ENCODE results near the gene GET3. TPM values are rescaled to one million over a fixed set of nuclear protein-coding genes. Genes with fewer than 3 reads are reported as not detected.

The GET3 gene
- polyA plus RNA-seq, 2 of the 4 experiments (the other 2 are of a cell fraction), result 87.0 to 91.7 TPM

DNA sequence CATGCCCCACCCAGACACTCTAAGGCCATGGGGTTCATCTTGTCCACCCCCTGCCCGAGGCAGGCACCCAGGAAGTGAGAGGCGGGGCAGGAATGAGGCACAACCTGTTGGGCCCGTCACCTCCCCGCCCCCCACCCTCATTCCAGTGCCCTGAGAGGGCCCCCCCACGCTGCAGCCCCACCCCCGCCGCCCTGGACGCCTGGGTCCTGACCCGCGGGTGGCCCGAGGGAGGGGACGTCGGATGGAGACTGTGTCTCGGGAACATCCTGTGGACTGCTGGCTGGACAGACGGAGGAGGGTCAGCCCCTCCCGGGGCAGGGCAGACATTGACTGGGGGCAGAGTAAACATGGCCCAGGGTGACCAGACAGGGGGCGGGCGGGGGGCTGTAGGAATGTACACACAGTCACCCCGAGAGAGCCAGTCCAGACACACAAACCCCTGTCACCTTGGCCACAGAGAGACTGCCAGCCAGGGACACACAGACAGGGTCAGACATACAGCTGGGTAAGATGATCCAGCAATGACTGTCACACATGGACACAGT is 46.6 kb downstream of the GET3 start:
- ChIA-PET CTCF (interaction anchor here (0.6 to 29.7 kb wide), 4 partner anchors 8 to 1839 kb away, joined by 3 to 725 read pairs (median 14); partner anchors contain the start of genes BEST2, GET3, JUNB and TRIR), POLR2A (interaction anchor here (2.0 kb wide), 1 partner anchor 8 kb away, joined by 27 read pairs; the partner anchor contains the start of gene JUNB)
- H3K4me1 ChIP-seq, result peaks cover 82% of the 10 kb centered on the region
- DNase-seq (ENCODE audit: low read depth in 1 of 2, low spot score in 1 of 2) (peak in 1 of 2 experiments; percentile 87), ATAC-seq (peak; percentile 15 to 45), FAIRE-seq (no peak)
- H3K4me3 ChIP-seq, result peak overlapping the region; percentile 44; the same call in 2 of the 3 replicates
- peak overlapping the region; percentile 99 for H3K4me2 ChIP-seq
- TF ChIP-seq EP300 (IDR thresholded peaks at IDR 0.05), result peak; percentile 89 to 96
- TF ChIP-seq SMC3 (IDR thresholded peaks at IDR 0.05), result peak; percentile 14; the same call in 1 of the 3 replicates
- TF ChIP-seq POLR2A (IDR thresholded peaks at IDR 0.05; ENCODE audit: low read length), result no peak
- TF ChIP-seq JUN (IDR thresholded peaks at IDR 0.05), result peak in 1 of 2 experiments; percentile 88; a peak in 4 of 5 replicates
- TF ChIP-seq ZC3H11A (IDR thresholded peaks at IDR 0.05), result no peak
- TF ChIP-seq HMGXB4 (CRISPR knock-in tag; IDR thresholded peaks at IDR 0.05; ENCODE audit: borderline replicate concordance), result no peak
- no peak for TF ChIP-seq KDM1A (IDR thresholded peaks at IDR 0.05; ENCODE audit: low read depth)
- TF ChIP-seq, protein P1, sequence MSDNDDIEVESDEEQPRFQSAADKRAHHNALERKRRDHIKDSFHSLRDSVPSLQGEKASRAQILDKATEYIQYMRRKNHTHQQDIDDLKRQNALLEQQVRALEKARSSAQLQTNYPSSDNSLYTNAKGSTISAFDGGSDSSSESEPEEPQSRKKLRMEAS (IDR thresholded peaks at IDR 0.05), result peak; percentile 64
- 0 out of 2 replicates have a peak, but pooled peaks have one; percentile 12 for TF ChIP-seq FOSL2 (IDR thresholded peaks at IDR 0.05)
- peak; percentile 64 for TF ChIP-seq FOSL2 (CRISPR knock-in tag; IDR thresholded peaks at IDR 0.05)
- TF ChIP-seq CBX2 (IDR thresholded peaks at IDR 0.05; ENCODE audit: borderline replicate concordance, low read depth), result no peak
- TF ChIP-seq CHD4 (IDR thresholded peaks at IDR 0.05; ENCODE audit: borderline replicate concordance), result no peak
- TF ChIP-seq, protein P2, sequence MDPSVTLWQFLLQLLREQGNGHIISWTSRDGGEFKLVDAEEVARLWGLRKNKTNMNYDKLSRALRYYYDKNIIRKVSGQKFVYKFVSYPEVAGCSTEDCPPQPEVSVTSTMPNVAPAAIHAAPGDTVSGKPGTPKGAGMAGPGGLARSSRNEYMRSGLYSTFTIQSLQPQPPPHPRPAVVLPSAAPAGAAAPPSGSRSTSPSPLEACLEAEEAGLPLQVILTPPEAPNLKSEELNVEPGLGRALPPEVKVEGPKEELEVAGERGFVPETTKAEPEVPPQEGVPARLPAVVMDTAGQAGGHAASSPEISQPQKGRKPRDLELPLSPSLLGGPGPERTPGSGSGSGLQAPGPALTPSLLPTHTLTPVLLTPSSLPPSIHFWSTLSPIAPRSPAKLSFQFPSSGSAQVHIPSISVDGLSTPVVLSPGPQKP (IDR thresholded peaks at IDR 0.05; ENCODE audit: low read depth, low read length), result no peak
- TF ChIP-seq, protein P3, sequence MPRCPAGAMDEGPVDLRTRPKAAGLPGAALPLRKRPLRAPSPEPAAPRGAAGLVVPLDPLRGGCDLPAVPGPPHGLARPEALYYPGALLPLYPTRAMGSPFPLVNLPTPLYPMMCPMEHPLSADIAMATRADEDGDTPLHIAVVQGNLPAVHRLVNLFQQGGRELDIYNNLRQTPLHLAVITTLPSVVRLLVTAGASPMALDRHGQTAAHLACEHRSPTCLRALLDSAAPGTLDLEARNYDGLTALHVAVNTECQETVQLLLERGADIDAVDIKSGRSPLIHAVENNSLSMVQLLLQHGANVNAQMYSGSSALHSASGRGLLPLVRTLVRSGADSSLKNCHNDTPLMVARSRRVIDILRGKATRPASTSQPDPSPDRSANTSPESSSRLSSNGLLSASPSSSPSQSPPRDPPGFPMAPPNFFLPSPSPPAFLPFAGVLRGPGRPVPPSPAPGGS (IDR thresholded peaks at IDR 0.05), result peak; percentile 65; the same call in 2 of the 3 replicates
- TF ChIP-seq RARB (CRISPR knock-in tag; IDR thresholded peaks at IDR 0.05), result peak; percentile 74; the same call in 1 of the 2 replicates
- TF ChIP-seq GATA3 (IDR thresholded peaks at IDR 0.05; ENCODE audit: borderline replicate concordance), result peak; percentile 82
- WGBS (ENCODE audit: missing lambda C conversion rate), result 0% methylated on average over 1 of the region's 19 CpGs
- no peaks in the 10 kb centered on the region for H3K9me3 ChIP-seq
- H3K27ac ChIP-seq, result peak overlapping the region; percentile 96 to 99

DNA sequence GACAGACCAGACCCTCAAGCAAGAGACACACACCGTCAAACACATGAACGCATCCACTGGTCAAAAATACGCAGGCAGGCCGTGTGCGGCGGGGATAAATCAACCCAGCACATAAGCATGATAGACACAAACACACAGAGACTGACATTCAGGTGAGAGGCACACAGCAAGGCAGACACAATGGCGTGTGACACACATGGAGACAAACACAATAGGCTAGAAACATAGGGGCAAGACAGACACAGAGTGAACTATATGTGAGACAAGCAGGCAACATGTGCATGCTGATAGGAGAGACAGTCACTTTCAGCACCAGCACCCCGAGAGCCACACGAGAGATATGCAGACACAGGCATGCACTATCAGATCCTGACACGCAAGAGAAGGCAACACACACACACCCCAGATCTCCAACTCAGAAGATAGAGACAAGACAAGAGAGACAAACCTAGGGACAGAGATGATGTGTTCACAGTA is 47.1 kb downstream of the GET3 start:
- WGBS (ENCODE audit: missing lambda C conversion rate), result 37% methylated on average over 10 of the region's 10 CpGs
- no peak for DNase-seq (ENCODE audit: low read depth in 1 of 2, low spot score in 1 of 2)
- Histone ChIP-seq H3K4me1 (peaks cover 80% of the 10 kb centered on the region), H3K9me3 (no peaks in the 10 kb centered on the region), H3K4me2 (peak overlapping the region; percentile 99), H3K27ac (peak overlapping the region; percentile 96 to 99), H3K4me3 (no peak overlapping the region)
- no peak for FAIRE-seq
- ChIA-PET POLR2A (no interaction called here), CTCF (no interaction called here)
- peak; percentile 0 to 6; a peak in 4 of 6 replicates for ATAC-seq
- TF ChIP-seq TP53 (CRISPR knock-in tag; IDR thresholded peaks at IDR 0.05), result no peak
- no peak for TF ChIP-seq EHF (CRISPR knock-in tag; IDR thresholded peaks at IDR 0.05)
- no peak for TF ChIP-seq SREBF2 (IDR thresholded peaks at IDR 0.05)
- no peak for TF ChIP-seq HEYL (CRISPR knock-in tag; IDR thresholded peaks at IDR 0.05)
- 0 out of 2 replicates have a peak, but pooled peaks have one; percentile 20 for TF ChIP-seq HOXA7 (CRISPR knock-in tag; IDR thresholded peaks at IDR 0.05)
- TF ChIP-seq RAD21 (conservative IDR thresholded peaks at IDR 0.05 in 1 of 2, IDR thresholded peaks at IDR 0.05 in 1 of 2), result no peak
- TF ChIP-seq, protein P3 (IDR thresholded peaks at IDR 0.05), result no peak
- TF ChIP-seq MAFK (IDR thresholded peaks at IDR 0.05; ENCODE audit: partially characterized antibody), result peak; percentile 7
- TF ChIP-seq, protein P4, sequence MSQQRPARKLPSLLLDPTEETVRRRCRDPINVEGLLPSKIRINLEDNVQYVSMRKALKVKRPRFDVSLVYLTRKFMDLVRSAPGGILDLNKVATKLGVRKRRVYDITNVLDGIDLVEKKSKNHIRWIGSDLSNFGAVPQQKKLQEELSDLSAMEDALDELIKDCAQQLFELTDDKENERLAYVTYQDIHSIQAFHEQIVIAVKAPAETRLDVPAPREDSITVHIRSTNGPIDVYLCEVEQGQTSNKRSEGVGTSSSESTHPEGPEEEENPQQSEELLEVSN (IDR thresholded peaks at IDR 0.05; ENCODE audit: borderline replicate concordance, low read depth), result no peak
- TF ChIP-seq PBX3 (IDR thresholded peaks at IDR 0.05), result no peak
- TF ChIP-seq EHMT2 (IDR thresholded peaks at IDR 0.05; ENCODE audit: low read depth), result no peak
- no peak for TF ChIP-seq MYC (IDR thresholded peaks at IDR 0.05; ENCODE audit: borderline replicate concordance, low read length)

Measured in A549 (cell line).